NCI-H2081 (cell line): Measurements from ENCODE around the gene GBP1.

Experiments used
- DNase-seq, 2 experiments: peaks; one replicate each; lab custom pipeline; 2025; lab: John Stamatoyannopoulos, UW

GBP1 gene

GRCh38 chr1:89005286-89006151 is 59.5 kb downstream of the GBP1 start:
- no peak for DNase-seq
